Measurements from ENCODE around the gene SOST. TPM values are rescaled to one million over a fixed set of nuclear protein-coding genes. Genes with fewer than 3 reads are reported as not detected.
A peak's percentile ranks its signal among the peaks of the same experiment; 100 is the strongest.

SOST gene
- total RNA-seq (2021) (0.07 to 0.25 TPM in 2 of 3 replicates, not detected in the other), Bru-seq, nascent RNA (percentile 12 among the genes with signal in this experiment)
- long read RNA-seq, experiment 1: 0 reads
- long read RNA-seq, experiment 2: 0 reads
- long read RNA-seq, experiment 3: 0 reads

- no peak within 1 kb of the TSS for H3K4me3 Mint-ChIP-seq
- ATAC-seq (no peak), DNase-seq (ENCODE audit: low spot score) (no peak)
- POLR2A ChIA-PET: interaction anchor here (0.5 to 1.0 kb wide), 2 partner anchors 65 to 197 kb away, joined by 3 to 7 read pairs; no protein-coding TSS in a partner anchor
- CTCF ChIA-PET: interaction anchor here (1.5 to 14.2 kb wide), 10 partner anchors 20 to 233 kb away, joined by 3 to 476 read pairs (median 12); partner anchors contain the start of genes CD300LG and DUSP3
- peaks cover 29% of the 10 kb centered on the region for H3K27me3 Mint-ChIP-seq (ENCODE audit: low read depth)
- H3K9me3 Mint-ChIP-seq: no peaks in the 10 kb centered on the region
- H3K4me1 Mint-ChIP-seq: peaks cover 41% of the 10 kb centered on the region
- H3K36me3 Mint-ChIP-seq: no peaks in the 10 kb centered on the region
- TF ChIP-seq E2F4 (CRISPR knock-in tag; IDR thresholded peaks at IDR 0.05; ENCODE audit: borderline replicate concordance, low read depth) (no peak), FOXP1 (CRISPR knock-in tag; IDR thresholded peaks at IDR 0.05; ENCODE audit: borderline replicate concordance) (peak; percentile 21; the same call in 1 of the 2 replicates)
- no peak within 1 kb of the TSS for H3K27ac Mint-ChIP-seq
Measured at GRCh38 chr17:43758497-43759174, at the start of gene SOST. TSS of gene SOST (minus strand) at chr17:43758791. CDS start at chr17:43758741, 50 bp downstream.

GRCh38 chr17:43808076-43808475 lies 49.5 kb upstream of the SOST start:
- no peak overlapping the region for H3K27ac Mint-ChIP-seq
- H3K27me3 Mint-ChIP-seq (ENCODE audit: low read depth): no peaks in the 10 kb centered on the region
- no peak overlapping the region for H3K4me3 Mint-ChIP-seq
- DNase-seq (ENCODE audit: low spot score) (no peak), ATAC-seq (no peak)
- peaks cover 10% of the 10 kb centered on the region for H3K36me3 Mint-ChIP-seq
- peaks cover 4% of the 10 kb centered on the region; the same call in 1 of the 2 replicates for H3K9me3 Mint-ChIP-seq
- CTCF ChIA-PET: interaction anchor here (1.4 kb wide), 1 partner anchor 38 kb away, joined by 5 read pairs; no protein-coding TSS in a partner anchor
- H3K4me1 Mint-ChIP-seq: peaks cover 37% of the 10 kb centered on the region
- TF ChIP-seq, protein P1, sequence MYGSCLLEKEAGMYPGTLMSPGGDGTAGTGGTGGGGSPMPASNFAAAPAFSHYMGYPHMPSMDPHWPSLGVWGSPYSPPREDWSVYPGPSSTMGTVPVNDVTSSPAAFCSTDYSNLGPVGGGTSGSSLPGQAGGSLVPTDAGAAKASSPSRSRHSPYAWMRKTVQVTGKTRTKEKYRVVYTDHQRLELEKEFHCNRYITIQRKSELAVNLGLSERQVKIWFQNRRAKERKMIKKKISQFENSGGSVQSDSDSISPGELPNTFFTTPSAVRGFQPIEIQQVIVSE (CRISPR knock-in tag; IDR thresholded peaks at IDR 0.05; ENCODE audit: borderline replicate concordance): no peak
- TF ChIP-seq, protein P2, sequence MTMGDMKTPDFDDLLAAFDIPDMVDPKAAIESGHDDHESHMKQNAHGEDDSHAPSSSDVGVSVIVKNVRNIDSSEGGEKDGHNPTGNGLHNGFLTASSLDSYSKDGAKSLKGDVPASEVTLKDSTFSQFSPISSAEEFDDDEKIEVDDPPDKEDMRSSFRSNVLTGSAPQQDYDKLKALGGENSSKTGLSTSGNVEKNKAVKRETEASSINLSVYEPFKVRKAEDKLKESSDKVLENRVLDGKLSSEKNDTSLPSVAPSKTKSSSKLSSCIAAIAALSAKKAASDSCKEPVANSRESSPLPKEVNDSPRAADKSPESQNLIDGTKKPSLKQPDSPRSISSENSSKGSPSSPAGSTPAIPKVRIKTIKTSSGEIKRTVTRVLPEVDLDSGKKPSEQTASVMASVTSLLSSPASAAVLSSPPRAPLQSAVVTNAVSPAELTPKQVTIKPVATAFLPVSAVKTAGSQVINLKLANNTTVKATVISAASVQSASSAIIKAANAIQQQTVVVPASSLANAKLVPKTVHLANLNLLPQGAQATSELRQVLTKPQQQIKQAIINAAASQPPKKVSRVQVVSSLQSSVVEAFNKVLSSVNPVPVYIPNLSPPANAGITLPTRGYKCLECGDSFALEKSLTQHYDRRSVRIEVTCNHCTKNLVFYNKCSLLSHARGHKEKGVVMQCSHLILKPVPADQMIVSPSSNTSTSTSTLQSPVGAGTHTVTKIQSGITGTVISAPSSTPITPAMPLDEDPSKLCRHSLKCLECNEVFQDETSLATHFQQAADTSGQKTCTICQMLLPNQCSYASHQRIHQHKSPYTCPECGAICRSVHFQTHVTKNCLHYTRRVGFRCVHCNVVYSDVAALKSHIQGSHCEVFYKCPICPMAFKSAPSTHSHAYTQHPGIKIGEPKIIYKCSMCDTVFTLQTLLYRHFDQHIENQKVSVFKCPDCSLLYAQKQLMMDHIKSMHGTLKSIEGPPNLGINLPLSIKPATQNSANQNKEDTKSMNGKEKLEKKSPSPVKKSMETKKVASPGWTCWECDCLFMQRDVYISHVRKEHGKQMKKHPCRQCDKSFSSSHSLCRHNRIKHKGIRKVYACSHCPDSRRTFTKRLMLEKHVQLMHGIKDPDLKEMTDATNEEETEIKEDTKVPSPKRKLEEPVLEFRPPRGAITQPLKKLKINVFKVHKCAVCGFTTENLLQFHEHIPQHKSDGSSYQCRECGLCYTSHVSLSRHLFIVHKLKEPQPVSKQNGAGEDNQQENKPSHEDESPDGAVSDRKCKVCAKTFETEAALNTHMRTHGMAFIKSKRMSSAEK (CRISPR knock-in tag; IDR thresholded peaks at IDR 0.05; ENCODE audit: borderline replicate concordance): no peak
- no peak for TF ChIP-seq CTCF (IDR thresholded peaks at IDR 0.05)
- no peak for TF ChIP-seq USF2 (CRISPR knock-in tag; IDR thresholded peaks at IDR 0.05)
- TF ChIP-seq ZBTB21 (CRISPR knock-in tag; IDR thresholded peaks at IDR 0.05; ENCODE audit: borderline replicate concordance): no peak
- POLR2A ChIA-PET: no interaction called here

DNA sequence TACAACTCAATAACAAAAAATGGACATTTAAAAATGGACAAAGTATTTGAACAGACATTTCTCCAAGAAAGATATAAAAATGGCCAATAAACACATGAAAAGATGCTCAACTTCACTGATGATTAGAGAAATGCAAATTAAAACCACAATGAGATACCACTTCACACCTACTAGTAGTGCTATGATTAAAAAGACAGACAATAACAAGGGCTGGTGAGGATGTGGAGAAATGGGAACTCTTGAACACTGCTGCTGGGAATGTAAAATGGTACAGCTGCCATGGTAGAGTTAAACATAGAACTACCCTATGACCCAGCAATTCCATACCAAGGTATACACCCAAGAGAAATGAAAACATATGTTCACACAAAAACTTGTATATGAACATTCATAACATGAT lies 46.5 kb upstream of the SOST start:
- no peak for DNase-seq (ENCODE audit: low spot score)
- peaks cover 4% of the 10 kb centered on the region; the same call in 1 of the 2 replicates for H3K9me3 Mint-ChIP-seq
- H3K4me1 Mint-ChIP-seq: peaks cover 43% of the 10 kb centered on the region
- no peak overlapping the region for H3K4me3 Mint-ChIP-seq
- peaks cover 17% of the 10 kb centered on the region for H3K36me3 Mint-ChIP-seq
- H3K27me3 Mint-ChIP-seq (ENCODE audit: low read depth): no peaks in the 10 kb centered on the region
- CTCF ChIA-PET: interaction anchor here (2.4 kb wide), 1 partner anchor 41 kb away, joined by 17 read pairs; the partner anchor contains the start of gene CD300LG
- H3K27ac Mint-ChIP-seq: peak overlapping the region; percentile 24; the same call in 1 of the 2 replicates
- ATAC-seq: no peak
- POLR2A ChIA-PET: no interaction called here
- TF ChIP-seq NFE2L1 (CRISPR knock-in tag; IDR thresholded peaks at IDR 0.05): no peak
- no peak for TF ChIP-seq EMX1 (CRISPR knock-in tag; IDR thresholded peaks at IDR 0.05)
- no peak for TF ChIP-seq ESRRA (CRISPR knock-in tag; IDR thresholded peaks at IDR 0.05; ENCODE audit: borderline replicate concordance)
- TF ChIP-seq, protein P3, sequence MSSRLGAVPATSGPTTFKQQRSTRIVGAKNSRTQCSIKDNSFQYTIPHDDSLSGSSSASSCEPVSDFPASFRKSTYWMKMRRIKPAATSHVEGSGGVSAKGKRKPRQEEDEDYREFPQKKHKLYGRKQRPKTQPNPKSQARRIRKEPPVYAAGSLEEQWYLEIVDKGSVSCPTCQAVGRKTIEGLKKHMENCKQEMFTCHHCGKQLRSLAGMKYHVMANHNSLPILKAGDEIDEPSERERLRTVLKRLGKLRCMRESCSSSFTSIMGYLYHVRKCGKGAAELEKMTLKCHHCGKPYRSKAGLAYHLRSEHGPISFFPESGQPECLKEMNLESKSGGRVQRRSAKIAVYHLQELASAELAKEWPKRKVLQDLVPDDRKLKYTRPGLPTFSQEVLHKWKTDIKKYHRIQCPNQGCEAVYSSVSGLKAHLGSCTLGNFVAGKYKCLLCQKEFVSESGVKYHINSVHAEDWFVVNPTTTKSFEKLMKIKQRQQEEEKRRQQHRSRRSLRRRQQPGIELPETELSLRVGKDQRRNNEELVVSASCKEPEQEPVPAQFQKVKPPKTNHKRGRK (CRISPR knock-in tag; IDR thresholded peaks at IDR 0.05; ENCODE audit: borderline replicate concordance): no peak
- TF ChIP-seq TEAD4 (CRISPR knock-in tag; IDR thresholded peaks at IDR 0.05): no peak
- TF ChIP-seq RELA (CRISPR knock-in tag; IDR thresholded peaks at IDR 0.05; ENCODE audit: borderline replicate concordance): no peak
- TF ChIP-seq, protein P1 (CRISPR knock-in tag; IDR thresholded peaks at IDR 0.05; ENCODE audit: borderline replicate concordance): no peak
- TF ChIP-seq MXD4 (CRISPR knock-in tag; IDR thresholded peaks at IDR 0.05; ENCODE audit: borderline replicate concordance): no peak
- no peak for TF ChIP-seq ZNF396 (CRISPR knock-in tag; IDR thresholded peaks at IDR 0.05; ENCODE audit: borderline replicate concordance)

Data from WTC11 (cell line).